GM13977 (cell line): ENCODE measurements around the gene LEMD2.

Source experiments
- DNase-seq: peaks from one replicate; pipeline ENCODE4 v3.0.0; 2012; ENCODE audit warnings: low spot score
- CTCF ChIP-seq: IDR thresholded peaks from 2 replicates; pipeline ENCODE4 v1.5.1; 2012; ENCODE audit warnings: mild to moderate bottlenecking, control low read depth; ENCODE audit not compliant: insufficient read depth; ENCODE audit errors: extremely low read depth, missing control alignments
- in situ Hi-C: fragments of 300-500 bp; cut with MboI; formaldehyde crosslinking; loops from one replicate; pipeline ENCODE4 v1.12.0; 2022; ENCODE audit warnings: low sequenced_read_pairs, low pct_unique_long_range_greater_than_20kb, mixed read lengths, inconsistent platforms; ENCODE audit not compliant: unreplicated experiment

LEMD2 gene

GRCh38 chr6:33794910-33795623 is 6.1 kb upstream of the LEMD2 start:
- no peak for DNase-seq
- in situ Hi-C loops = loop anchor here (25.0 kb wide), 1 partner anchor 242 kb away; no protein-coding TSS in a partner anchor

GRCh38 chr6:33792981-33793380 is 4.1 kb upstream of the LEMD2 start:
- in situ Hi-C loops = loop anchor here (25.0 kb wide), 1 partner anchor 244 kb away; no protein-coding TSS in a partner anchor
- no peak for TF ChIP-seq CTCF
- no peak for DNase-seq

More at GRCh38 chr6:33794910-33795623, 6.1 kb upstream of the LEMD2 start:
- TF ChIP-seq CTCF = no peak

GRCh38 chr6:33791620-33792019 is 2.7 kb upstream of the LEMD2 start:
- no peak for DNase-seq
- in situ Hi-C loops = loop anchor here (25.0 kb wide), 1 partner anchor 246 kb away; no protein-coding TSS in a partner anchor
- TF ChIP-seq CTCF = no peak

GRCh38 chr6:33790910-33791309 is 2.0 kb upstream of the LEMD2 start:
- in situ Hi-C loops = loop anchor here (25.0 kb wide), 1 partner anchor 246 kb away; no protein-coding TSS in a partner anchor
- TF ChIP-seq CTCF = no peak
- DNase-seq = no peak

- DNase-seq = no peak
Observed at GRCh38 chr6:33790379-33790778, 1.4 kb upstream of the LEMD2 start.

GRCh38 chr6:33789550-33789895 is 593 bp upstream of the LEMD2 start:
- no peak for TF ChIP-seq CTCF
- in situ Hi-C loops = loop anchor here (10.0 to 25.0 kb wide), 2 partner anchors 248 to 365 kb away; no protein-coding TSS in a partner anchor
- no peak for DNase-seq

More at GRCh38 chr6:33790379-33790778, 1.4 kb upstream of the LEMD2 start:
- no peak for TF ChIP-seq CTCF
- in situ Hi-C loops = loop anchor here (25.0 kb wide), 1 partner anchor 247 kb away; no protein-coding TSS in a partner anchor
